ENCODE results near the gene ARHGEF19.
"Not testable (repeated sequence)": the region's sequence is repeated elsewhere in the genome, so short reads cannot be mapped to it uniquely, and the experiment has no call there.

Gene ARHGEF19

DNA sequence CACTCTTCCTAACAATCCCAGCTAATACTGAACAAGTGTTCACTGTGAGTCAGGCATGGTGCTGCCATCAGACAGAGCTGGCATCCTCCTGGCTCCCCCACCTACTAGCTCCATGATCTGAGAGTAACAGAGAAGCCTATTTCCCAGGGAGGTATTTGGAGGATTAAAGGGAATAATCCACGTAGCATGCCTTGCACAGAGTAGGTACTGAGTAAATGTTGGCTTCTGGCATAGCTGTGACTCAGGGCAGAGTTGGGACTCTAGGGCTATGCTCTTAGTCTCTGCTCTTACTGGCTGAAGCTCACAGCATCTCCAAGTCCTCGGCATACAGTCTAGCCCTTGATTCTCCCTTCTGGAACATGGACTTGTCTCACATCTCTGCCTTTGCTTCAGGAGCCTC is 8.2 kb downstream of the ARHGEF19 start:
- DNase-seq (ENCODE audit: low read depth), result no peak

DNA sequence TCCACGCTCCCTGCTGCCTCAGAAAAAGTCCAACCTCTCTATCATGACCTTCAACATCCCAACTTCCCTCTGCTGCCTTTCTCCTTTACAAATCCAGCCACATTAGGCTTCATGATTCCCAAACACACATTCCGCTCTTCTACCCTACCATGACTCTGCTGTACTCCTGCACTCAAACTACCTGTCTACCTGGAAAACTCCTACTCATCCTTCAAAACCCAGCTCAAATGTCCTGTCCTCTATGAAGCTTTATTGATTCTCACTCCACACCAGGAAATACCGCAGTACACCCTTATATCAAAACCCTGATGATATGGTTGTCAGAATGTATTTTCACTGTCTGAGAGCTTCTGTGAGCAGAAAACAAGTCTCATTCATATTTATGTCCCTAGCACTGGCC is 8.9 kb downstream of the ARHGEF19 start:
- DNase-seq (ENCODE audit: low read depth), result no peak

DNA sequence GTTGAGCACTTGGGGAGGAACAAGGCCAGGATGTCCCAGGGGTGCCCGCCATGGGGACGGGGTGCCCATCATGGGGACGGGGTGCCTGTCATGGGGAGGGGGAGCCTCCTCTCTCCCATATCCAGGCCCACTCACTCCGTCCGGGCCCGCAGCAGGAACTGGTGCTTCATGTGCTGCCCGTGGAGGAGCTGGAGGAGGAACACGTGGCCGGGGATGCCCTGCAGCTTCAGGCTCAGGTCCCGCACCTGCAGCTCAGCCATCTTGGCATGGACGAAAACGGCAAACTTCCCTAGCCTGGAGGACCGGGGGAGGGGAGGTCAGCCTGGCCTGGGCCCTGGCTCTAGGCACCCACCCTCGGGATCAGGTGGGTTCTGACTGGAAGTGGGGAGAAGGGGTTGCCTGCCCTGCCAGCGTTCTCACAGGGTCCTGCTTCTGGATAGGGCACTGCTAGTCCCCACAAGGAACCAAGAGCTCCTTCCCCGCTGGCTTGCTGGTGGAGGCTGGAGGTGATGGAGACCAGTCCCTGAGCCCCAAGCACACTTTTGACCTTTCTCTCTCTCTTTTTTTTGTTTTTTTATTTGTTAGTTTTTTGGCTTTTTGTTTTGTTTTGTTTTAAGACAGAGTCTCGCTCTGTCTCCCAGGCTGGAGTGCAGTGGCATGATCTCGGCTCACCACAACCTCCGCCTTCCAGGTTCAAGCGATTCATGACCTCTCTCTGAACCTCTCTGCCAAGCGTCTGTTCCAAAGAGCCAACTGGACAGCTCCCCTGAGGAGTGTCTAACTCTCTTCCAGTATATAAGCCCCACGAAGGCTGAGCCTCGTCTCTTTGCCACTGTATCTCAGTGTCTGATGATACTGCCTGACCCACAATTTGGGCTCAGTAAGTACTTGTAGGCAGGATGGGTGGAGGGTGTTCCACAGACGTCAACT is 9.9 kb downstream of the ARHGEF19 start:
- no peak for DNase-seq (ENCODE audit: low read depth)

DNA sequence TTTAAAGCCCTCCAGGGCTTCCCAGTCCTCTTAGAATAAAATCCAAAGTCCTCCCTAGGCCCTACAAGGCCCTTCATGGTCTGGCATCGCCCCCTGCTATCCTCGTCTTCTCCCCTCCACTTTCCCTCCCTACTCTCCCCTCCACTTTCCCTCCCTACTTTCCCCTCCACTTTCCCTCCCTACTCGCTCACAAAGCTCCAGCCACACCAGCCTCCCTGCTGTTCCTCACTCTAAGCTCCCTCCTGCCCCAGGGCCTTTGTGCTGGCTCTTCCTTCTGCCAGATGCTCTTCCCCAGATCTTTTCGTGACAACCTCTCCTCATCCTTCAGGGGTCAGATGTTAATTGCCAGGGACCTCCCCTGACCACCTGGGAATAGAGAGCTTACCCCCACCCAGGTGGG is 12.8 kb downstream of the ARHGEF19 start:
- DNase-seq (ENCODE audit: low read depth), result no peak

DNA sequence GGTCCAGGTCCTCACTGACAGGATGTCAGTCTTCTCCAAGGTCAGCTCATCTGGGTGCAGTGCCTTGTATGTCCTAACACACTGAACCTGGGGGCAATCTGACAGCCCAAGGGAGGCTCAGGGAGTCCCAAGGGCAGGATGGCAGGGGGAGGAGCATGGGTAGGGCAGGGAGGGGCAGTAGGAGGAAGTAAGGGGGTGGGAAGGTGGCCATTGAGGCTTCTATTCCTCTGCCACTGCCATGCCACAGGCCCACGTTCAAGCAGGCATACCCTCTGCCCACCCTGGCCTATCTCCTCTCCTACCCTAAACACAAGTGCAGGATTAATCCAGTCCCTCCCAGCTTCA is 13.3 kb downstream of the ARHGEF19 start:
- DNase-seq (ENCODE audit: low read depth), result no peak

DNA sequence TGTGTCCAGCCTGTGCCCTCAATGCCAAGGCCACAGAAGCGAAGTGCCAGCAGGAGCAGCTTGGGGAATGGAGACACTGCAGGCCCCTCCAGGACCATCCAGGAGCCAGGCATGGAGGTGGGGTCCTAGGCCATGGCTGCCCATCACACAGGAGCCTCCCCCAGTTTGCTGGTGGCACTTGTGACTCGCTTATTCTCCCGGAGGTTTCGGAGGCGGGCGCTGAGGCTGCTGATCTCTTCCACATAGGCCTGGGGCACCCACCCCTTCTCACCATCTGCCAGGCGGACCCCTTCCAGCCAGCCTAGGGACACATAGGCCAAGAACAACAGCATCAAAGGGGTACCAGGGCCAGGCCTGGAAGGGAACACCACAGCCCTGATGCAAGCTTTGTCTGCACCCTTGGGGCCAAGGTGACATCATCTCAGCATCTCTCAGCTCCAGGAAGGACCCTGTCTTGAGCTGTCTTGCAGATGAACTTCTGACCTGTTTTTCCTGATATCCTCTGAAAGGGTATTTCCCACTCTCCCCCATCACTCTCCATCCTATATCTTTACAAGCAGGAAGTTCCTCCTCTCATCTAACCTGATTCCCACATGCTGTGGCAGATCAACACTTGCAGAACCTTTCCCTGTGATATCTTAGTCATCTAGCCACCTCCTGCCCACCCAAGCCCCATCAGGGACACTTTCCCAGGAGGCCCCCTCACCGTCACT is 13.9 kb downstream of the ARHGEF19 start:
- DNase-seq (ENCODE audit: low read depth), result no peak

DNA sequence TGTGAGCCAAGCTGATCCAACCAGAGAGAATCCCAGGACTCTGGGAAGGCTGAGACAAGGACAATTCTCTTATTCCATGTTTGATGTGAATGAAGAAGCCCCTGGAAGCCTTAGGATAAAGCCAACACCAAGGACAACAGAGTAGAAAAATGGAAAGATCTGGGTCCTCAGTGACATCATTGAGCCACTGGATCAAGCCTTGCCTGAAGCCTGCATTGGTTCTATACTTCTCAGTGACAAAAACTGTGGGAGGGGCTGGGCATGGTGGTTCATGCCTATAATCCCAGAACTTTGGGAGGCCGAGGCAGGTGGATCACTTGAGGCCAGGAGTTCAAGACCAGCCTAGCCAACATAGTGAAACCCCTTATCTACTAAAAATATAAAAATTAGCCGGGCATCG is 15.6 kb downstream of the ARHGEF19 start:
- no peak for DNase-seq (ENCODE audit: low read depth)

DNA sequence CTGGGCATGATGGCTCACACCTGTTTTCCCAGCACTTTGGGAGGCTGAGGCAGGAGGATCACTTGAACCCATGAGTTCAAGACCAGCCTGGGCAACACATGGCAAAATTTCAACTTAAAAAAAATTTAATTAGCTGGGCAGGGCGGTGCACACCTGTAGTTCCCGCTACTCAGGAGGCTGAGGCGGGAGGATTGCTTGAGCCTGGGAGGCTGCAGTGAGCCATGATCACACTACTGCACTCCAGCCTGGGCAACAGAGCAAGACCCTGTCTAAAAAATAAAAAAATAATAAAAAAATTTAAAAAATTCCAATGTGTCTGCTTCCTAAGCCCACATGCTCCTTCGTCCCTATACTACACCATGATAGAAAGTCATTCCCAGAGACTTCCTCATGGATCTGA is 16.3 kb downstream of the ARHGEF19 start:
- DNase-seq (ENCODE audit: low read depth), result not testable (repeated sequence)

DNA sequence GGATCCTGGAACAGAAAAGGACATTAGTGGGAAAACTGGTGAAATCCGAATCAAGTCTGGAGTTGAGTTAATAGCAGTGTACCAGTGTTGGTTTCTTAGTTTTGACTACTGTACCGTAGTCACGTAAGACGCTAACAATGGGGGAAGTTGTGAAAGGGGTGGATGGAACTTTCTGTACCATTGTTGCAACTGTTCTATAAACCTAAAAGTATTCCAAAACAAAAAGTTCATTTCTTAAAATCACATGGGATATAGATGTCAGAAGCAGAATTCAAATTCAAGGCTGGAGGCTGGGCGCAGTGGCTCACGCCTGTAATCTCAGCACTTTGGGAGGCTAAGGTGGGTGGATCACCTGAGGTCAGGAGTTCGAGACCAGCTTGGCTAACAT is 16.9 kb downstream of the ARHGEF19 start:
- DNase-seq (ENCODE audit: low read depth), result no peak

DNA sequence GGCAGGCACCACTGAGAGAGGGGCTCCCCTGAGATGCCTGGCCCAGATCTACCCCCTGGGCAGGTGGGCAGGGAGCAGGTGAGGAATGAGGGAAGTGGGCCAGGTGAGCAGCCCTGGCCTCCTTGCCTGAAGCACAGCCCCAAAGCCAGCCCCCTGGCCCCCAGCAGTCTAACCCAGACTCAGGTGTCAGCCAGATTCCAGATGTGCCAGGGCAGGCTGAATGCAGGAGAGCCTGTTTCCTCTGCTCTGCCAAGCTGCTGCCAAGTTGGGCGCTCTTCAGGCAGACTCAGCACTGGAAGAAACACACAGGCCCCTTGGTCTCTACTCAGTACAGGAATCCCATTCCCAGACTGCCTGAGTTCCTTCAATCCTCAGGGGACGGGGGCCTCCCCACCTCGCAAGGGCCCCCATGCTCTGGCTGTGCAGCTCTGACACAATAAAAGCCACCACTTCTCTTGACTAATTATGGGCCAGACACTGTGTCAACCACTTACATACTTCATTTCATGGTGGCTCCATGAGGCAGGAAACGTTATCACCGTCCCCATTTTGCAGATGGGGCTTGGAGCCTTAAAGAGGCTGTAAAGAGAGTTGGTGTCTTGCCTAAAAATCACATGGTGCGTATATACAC is 20.4 kb downstream of the ARHGEF19 start:
- no peak for DNase-seq (ENCODE audit: low read depth)

DNA sequence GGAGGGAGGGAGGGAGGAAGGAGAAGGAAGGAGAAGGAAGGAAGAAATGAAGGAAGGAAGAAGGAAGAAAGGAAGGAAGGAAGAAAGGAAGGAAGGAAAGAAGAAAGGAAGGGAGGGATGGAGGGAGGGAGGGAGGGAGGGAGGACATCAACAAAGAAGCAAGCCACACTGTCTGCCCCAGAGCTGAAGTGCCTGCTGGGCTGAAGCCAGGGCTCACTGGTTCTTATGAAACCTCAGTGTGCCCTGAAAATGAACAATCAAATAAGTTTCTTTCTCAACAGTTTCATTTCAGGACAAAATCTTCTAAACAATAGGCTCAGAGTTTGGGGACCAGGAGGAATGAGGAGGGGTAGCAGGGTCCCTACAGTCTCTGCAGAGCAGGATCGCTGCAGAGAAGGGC is 21.1 kb downstream of the ARHGEF19 start:
- no peak for DNase-seq (ENCODE audit: low read depth)

DNA sequence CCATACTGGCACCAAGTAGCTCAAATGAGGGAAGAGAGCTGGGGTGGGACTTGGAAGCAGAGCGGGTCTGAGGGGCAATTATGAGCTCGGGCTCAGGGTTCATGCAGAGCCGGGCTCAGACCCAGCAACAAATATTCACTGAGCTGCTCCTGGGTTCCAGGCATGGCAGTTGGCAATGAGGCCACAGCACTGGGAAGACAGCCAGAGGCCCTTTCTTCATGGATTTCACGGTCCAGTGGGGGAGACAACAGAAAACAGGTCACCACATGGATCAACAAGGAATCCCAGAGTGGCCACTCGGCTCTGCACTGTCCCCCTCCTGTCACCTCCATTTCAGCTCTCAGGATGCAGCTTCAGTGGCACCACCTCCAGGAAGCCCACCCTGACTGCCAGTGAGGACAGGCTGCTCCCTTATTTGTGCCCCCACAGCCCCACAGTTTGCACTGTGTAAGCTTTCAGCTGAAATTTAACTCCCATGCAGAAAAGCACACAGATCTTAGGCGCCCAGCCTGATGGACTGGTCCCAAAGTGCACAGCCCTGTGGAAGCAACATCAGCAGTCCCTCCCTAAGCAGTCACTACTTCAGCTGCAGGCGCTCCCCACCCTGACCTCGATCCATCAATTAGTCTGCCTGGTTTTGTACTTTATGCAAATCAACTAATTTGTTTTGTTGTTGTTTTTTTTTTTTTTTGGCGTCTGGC is 22.4 kb downstream of the ARHGEF19 start:
- no peak for DNase-seq (ENCODE audit: low read depth)

DNA sequence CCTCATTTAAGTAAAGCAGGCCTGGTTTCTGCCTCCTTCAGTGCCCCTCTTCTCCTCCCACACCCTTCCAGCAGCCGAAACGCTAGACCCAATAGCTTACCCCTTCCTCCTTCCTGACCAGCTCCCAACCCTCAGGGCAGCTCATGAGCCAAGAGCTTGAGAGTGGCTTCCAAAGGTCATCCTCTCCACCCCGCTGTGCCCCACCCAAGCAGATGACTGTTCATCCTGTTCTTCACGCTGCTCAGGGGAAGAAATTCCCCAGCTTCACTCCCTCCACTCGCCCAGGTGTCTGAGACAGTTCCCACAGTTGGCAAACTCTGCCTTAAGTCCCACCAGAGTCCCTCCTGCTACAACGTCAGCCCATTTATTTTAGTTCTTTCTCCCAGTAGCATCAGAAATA is 23.4 kb downstream of the ARHGEF19 start:
- DNase-seq (ENCODE audit: low read depth), result no peak

DNA sequence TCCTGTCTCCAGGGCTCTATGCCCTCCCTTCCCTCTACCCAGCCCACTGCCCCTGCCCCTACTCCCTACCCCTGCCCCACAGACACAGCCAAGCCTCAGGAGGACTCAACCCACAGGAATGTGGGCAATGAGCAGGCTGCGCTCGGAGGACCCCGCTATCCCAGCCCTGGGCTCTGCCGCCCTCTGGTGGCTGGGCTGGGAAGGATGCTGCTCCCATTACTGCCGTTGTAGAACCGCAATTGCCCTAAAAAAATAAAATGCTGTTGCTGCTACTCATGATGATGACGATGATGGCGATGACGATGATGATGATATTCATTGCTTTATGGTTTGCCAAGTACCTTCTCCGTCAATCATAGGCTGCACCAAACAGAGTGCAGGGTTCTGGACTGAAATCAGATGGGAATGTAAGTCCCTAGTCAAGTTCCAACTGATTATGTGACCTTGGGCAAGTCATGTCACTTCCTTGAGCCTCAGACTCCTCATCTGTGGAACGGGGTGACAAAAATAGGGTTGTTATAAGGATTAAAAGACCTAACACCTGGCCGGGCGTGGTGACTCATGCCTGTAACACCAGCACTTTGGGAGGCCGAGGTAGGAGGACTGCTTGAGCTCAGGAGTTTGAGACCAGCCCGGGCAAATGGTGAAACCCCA is 24.6 kb downstream of the ARHGEF19 start:
- DNase-seq (ENCODE audit: low read depth), result peak; percentile 79

DNA sequence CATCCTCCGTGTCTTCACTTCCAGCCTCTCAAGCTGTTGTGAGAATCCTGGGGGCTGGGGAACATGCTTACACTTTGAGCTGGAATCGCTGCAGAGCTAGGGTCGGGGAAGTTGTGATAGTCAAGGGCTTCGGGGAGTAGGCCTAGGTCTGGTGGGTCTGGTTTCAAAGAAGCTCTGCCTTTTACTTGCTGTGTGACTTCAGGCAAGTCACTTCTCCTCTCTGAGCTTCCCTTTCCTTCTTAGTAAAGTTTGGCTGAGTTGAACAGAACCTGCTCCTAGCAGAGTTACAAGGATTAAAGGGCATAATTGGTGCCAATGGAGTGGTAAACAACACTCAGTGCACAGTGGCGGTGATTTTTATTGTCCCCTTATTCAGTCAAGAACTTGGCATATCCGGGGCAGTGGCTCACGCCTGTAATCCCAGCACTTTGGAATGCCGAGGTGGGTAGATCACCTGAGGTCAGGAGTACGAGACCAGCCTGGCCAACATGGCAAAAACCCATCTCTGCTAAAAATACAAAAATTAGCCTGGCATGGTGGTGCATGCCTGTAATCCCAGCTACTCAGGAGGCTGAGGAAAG is 25.7 kb downstream of the ARHGEF19 start:
- no peak for DNase-seq (ENCODE audit: low read depth)

DNA sequence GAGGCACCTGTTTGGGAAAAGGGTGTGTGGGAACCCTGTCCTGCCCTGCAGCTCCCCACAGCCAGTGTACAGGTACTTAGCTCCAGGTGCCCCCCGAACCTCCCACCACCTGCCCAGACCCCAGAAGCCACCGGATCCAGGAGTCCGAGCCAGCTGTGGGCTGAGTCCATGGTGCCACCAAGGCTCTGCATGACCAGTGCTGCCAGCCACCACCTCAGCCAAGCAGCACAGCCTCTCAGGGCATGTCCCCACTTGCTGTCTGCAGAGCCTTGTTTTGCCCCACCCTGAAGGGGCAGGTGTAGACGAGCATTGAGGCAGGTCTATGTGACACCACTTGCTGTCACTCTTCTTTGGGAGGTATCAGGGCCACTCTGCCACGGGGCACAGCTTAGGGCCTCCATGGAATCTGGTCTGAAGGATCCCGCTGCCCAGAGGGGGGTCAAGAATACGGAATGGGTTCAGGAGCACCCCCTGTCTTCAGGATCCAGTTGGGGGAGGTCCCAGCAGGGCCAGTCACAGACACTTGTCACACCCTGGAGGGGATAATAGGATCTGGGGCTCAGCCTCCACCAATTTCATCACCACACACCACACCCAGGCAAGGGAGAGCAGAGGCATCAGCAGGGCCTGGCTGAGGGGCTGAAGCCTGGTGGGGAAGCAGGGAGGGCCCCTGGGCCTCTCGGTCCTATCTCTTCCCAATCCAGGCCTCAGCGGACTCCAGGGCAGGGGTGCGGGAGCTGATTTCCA is 27.7 kb downstream of the ARHGEF19 start:
- no peak for DNase-seq (ENCODE audit: low read depth)

DNA sequence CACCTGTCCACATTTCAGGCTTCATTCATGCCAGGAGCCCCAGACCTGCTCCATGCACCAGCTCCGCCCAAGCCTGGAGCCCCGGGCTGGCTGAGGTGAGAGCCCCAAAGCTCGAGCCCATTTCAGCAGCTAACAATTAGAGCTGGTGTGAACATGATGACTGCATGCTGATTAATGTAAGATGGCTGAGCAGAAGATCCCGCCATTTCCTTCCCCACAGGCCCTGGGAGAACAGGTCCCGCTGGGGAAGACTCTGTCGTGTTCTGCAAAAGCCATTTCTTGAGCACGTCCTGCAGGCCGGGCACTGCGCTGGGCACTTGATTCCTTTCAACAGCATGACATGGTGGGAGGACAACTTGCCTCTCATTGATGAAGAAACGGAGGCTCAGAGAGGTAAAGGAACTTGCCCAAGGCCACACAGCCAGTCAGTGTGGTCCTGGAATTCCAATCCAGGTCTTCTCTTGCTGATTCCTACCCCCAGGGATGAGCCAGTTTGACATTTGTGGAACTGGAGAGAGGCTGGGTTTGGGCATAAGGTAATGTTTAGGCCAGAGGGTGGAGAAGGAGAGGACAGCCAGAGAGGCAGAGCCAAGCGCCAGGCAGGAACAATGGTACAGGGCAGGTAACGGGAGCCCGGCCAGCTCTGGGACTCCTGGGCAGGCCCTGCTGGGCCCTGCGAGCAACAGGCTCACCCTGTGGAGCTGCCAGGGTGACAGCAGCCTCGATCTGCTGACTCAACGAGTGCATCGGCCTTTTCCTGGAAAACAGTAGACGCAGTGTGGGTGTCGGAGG is 28.5 kb downstream of the ARHGEF19 start:
- no peak for DNase-seq (ENCODE audit: low read depth)

DNA sequence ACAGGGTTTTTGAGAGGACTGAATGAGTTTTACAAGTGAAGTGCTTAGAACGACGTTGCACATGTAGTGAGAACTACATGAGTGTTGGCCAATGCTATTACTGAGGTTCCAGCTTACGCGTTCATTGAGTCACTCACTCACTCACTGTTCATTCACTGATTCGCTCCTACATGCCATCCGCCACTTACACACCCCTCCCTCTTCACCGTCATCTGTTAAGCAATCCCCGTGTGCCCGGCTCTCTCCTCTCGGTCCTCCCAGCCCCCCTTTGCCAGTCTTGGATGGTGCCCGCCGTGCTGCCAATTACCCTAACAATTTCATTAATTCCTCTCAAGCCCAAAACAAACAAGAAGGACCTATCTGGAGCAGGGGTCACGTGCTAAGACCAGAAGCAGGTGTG is 29.3 kb downstream of the ARHGEF19 start:
- peak; percentile 95 for DNase-seq (ENCODE audit: low read depth)

DNA sequence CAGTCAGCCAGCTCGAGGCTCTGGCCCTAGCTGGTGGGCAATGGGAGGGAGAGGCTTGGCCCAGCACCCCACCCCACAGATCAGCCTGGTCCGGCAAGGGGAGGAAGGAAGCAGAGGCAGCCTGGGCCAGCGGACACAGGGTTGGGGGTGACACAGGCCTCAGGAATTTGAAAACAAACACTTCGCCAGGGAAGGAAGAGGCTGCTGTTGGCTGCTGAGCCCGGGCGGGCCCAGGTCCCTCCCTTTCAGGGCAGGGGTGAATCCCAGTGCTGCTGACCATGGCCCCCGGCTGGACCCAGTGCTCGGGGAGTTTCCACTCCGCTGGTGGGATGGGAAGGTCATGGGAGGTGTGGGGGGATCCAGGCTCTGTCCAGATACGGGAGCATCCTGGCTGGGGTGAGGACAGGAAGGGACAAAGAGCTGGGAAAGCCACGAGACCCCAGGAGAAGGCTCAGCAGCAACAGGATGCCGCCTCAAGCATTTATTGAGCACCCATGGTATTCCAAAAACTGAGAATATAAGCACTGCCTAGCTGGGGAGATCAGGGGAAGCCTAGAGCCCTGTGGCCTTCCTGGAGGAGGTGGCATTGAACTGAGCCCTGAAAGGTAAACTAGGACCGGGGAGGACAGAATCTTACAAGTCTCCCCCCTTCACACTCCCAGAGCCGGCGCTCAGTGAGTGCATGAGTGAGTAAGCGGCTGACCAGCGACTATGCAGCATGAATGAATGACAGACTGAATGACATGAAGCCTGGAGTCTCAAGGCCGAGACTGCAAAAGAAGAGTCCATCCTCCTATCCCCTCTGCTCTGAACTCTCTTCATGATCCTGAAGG is 30.3 kb downstream of the ARHGEF19 start:
- DNase-seq (ENCODE audit: low read depth), result peak; percentile 96

Measured in iris pigment epithelial cell (primary cell).